ENCODE measurements around the gene OR6Q1. TPM values are rescaled to one million over a fixed set of nuclear protein-coding genes. Genes with fewer than 3 reads are reported as not detected.
"Not testable (repeated sequence)": the region's sequence is repeated elsewhere in the genome, so short reads cannot be mapped to it uniquely, and the experiment has no call there.

OR6Q1 gene
- total RNA-seq, result not detected
- long read RNA-seq, result 0 reads

GRCh38 chr11:58030653-58031052, at the start of gene OR6Q1:
OR6Q1 (plus strand) TSS chr11:58030953; CDS start chr11:58030953, 0 bp downstream.
- intact Hi-C loops (cut with DNase I), result no loop called here
- Histone ChIP-seq H3K27me3 (ENCODE audit: low read depth) (no peaks in the 10 kb centered on the region), H3K27ac (peak within 1 kb of the TSS; percentile 25), H3K4me3 (no peak within 1 kb of the TSS), H3K36me3 (no peaks in the 10 kb centered on the region), H3K4me1 (peaks cover 19% of the 10 kb centered on the region), H3K9me3 (peaks cover 1% of the 10 kb centered on the region)
- TF ChIP-seq CTCF (IDR thresholded peaks at IDR 0.05), result no peak
- no peak for ATAC-seq
- no peak for DNase-seq

- H3K4me3 ChIP-seq, result no peak overlapping the region
- H3K4me1 ChIP-seq, result no peaks in the 10 kb centered on the region
- TF ChIP-seq CTCF (IDR thresholded peaks at IDR 0.05), result no peak
- intact Hi-C loops (cut with DNase I), result no loop called here
- no peaks in the 10 kb centered on the region for H3K27me3 ChIP-seq (ENCODE audit: low read depth)
- ATAC-seq (no peak), DNase-seq (no peak)
- H3K27ac ChIP-seq, result no peak overlapping the region
- no peaks in the 10 kb centered on the region for H3K36me3 ChIP-seq
- no peaks in the 10 kb centered on the region for H3K9me3 ChIP-seq
Measured at GRCh38 chr11:57981536-57981935, 49.2 kb upstream of the OR6Q1 start.

- TF ChIP-seq CTCF (IDR thresholded peaks at IDR 0.05), result no peak
- DNase-seq, result no peak
- intact Hi-C loops (cut with DNase I), result no loop called here
Measured at GRCh38 chr11:57982776-57983175, 48.0 kb upstream of the OR6Q1 start.

GRCh38 chr11:57983191-57983590, 47.6 kb upstream of the OR6Q1 start:
- H3K9me3 ChIP-seq, result no peaks in the 10 kb centered on the region
- H3K36me3 ChIP-seq, result no peaks in the 10 kb centered on the region
- no peak for TF ChIP-seq CTCF (IDR thresholded peaks at IDR 0.05)
- intact Hi-C loops (cut with DNase I), result no loop called here
- ATAC-seq, result no peak
- H3K27ac ChIP-seq, result no peak overlapping the region
- DNase-seq, result no peak
- no peaks in the 10 kb centered on the region for H3K27me3 ChIP-seq (ENCODE audit: low read depth)
- H3K4me3 ChIP-seq, result no peak overlapping the region
- H3K4me1 ChIP-seq, result no peaks in the 10 kb centered on the region

More at GRCh38 chr11:57982776-57983175, 48.0 kb upstream of the OR6Q1 start:
- ATAC-seq, result no peak
- Histone ChIP-seq H3K27ac (no peak overlapping the region), H3K27me3 (ENCODE audit: low read depth) (no peaks in the 10 kb centered on the region), H3K4me3 (no peak overlapping the region), H3K9me3 (no peaks in the 10 kb centered on the region), H3K36me3 (no peaks in the 10 kb centered on the region), H3K4me1 (no peaks in the 10 kb centered on the region)

GRCh38 chr11:57999523-57999922, 31.2 kb upstream of the OR6Q1 start:
- H3K4me1 ChIP-seq; H3K4me3 ChIP-seq; H3K9me3 ChIP-seq; H3K27me3 ChIP-seq (ENCODE audit: low read depth); H3K27ac ChIP-seq; ATAC-seq; H3K36me3 ChIP-seq; DNase-seq; intact Hi-C loops (cut with DNase I): not testable (repeated sequence)

- ATAC-seq; H3K9me3 ChIP-seq; H3K27ac ChIP-seq; H3K27me3 ChIP-seq (ENCODE audit: low read depth); DNase-seq; H3K4me3 ChIP-seq; intact Hi-C loops (cut with DNase I); H3K4me1 ChIP-seq; H3K36me3 ChIP-seq: not testable (repeated sequence)
Measured at GRCh38 chr11:58000021-58000420, 30.7 kb upstream of the OR6Q1 start.

- H3K36me3 ChIP-seq, result no peaks in the 10 kb centered on the region
- no peaks in the 10 kb centered on the region for H3K9me3 ChIP-seq
- TF ChIP-seq CTCF (IDR thresholded peaks at IDR 0.05), result no peak
- ATAC-seq (no peak), DNase-seq (no peak)
- no peak overlapping the region for H3K4me3 ChIP-seq
- intact Hi-C loops (cut with DNase I), result no loop called here
- no peak overlapping the region for H3K27ac ChIP-seq
- no peaks in the 10 kb centered on the region for H3K27me3 ChIP-seq (ENCODE audit: low read depth)
- no peaks in the 10 kb centered on the region for H3K4me1 ChIP-seq
Measured at GRCh38 chr11:58000699-58001098, 30.1 kb upstream of the OR6Q1 start.

Measured in lower lobe of right lung (tissue), 2 donors.